Measurements from ENCODE around the gene RNF152. TPM values are rescaled to one million over a fixed set of nuclear protein-coding genes. Genes with fewer than 3 reads are reported as not detected.

Gene RNF152
- total RNA-seq, 4 donors from 2014 or later, result 20.0 to 86.1 (median 33.0) TPM

- Histone ChIP-seq H3K9me3 (no peaks in the 10 kb centered on the region), H3K4me1 (peaks cover 0 to 4% of the 10 kb centered on the region in 2 donors), H3K4me3 (no peak overlapping the region), H3K27me3 (no peaks in the 10 kb centered on the region), H3K36me3 (no peaks in the 10 kb centered on the region), H3K27ac (no peak overlapping the region)
- no peak for DNase-seq
- intact Hi-C loops (cut with DNase I; ENCODE audit: low total_unique reads), result no loop called here
- TF ChIP-seq POLR2A (IDR thresholded peaks at IDR 0.05) (no peak), CTCF (IDR thresholded peaks at IDR 0.05) (no peak)
Observed at GRCh38 chr18:61770279-61770678, 122.5 kb downstream of the RNF152 start.

GRCh38 chr18:61766266-61766884 is 126.4 kb downstream of the RNF152 start:
- Histone ChIP-seq H3K27me3 (no peaks in the 10 kb centered on the region), H3K9me3 (no peaks in the 10 kb centered on the region), H3K27ac (peak overlapping the region in 1 of 2 donors; percentile 75), H3K4me3 (no peak overlapping the region), H3K4me1 (peaks cover 0 to 4% of the 10 kb centered on the region in 2 donors), H3K36me3 (no peaks in the 10 kb centered on the region)
- DNase-seq, result no peak
- intact Hi-C loops (cut with DNase I; ENCODE audit: low total_unique reads), result no loop called here
- TF ChIP-seq CTCF (IDR thresholded peaks at IDR 0.05), result no peak
- TF ChIP-seq POLR2A (IDR thresholded peaks at IDR 0.05), result no peak

- Histone ChIP-seq H3K36me3 (no peaks in the 10 kb centered on the region), H3K4me1 (peaks cover 0 to 4% of the 10 kb centered on the region in 2 donors), H3K4me3 (no peak overlapping the region), H3K27me3 (no peaks in the 10 kb centered on the region), H3K27ac (peak overlapping the region; percentile 59 to 75), H3K9me3 (no peaks in the 10 kb centered on the region)
- intact Hi-C loops (cut with DNase I; ENCODE audit: low total_unique reads), result no loop called here
- peak; percentile 48 to 59 for DNase-seq
- TF ChIP-seq CTCF (IDR thresholded peaks at IDR 0.05), result no peak
- TF ChIP-seq POLR2A (IDR thresholded peaks at IDR 0.05), result no peak
Observed at GRCh38 chr18:61765097-61765496, 127.7 kb downstream of the RNF152 start.

- peak overlapping the region; percentile 59 to 75 for H3K27ac ChIP-seq
- intact Hi-C loops (cut with DNase I; ENCODE audit: low total_unique reads), result no loop called here
- no peak for DNase-seq
- no peaks in the 10 kb centered on the region for H3K36me3 ChIP-seq
- H3K4me1 ChIP-seq, result peaks cover 0 to 4% of the 10 kb centered on the region in 2 donors
- TF ChIP-seq CTCF (IDR thresholded peaks at IDR 0.05) (no peak), POLR2A (IDR thresholded peaks at IDR 0.05) (no peak)
- no peaks in the 10 kb centered on the region for H3K9me3 ChIP-seq
- no peak overlapping the region for H3K4me3 ChIP-seq
- H3K27me3 ChIP-seq, result no peaks in the 10 kb centered on the region
Observed at GRCh38 chr18:61764381-61764780, 128.4 kb downstream of the RNF152 start.

GRCh38 chr18:61761875-61762274 is 130.9 kb downstream of the RNF152 start:
- Histone ChIP-seq H3K4me3 (no peak overlapping the region), H3K27ac (no peak overlapping the region), H3K27me3 (no peaks in the 10 kb centered on the region), H3K36me3 (no peaks in the 10 kb centered on the region), H3K4me1 (peaks cover 0 to 4% of the 10 kb centered on the region in 2 donors), H3K9me3 (no peaks in the 10 kb centered on the region)
- TF ChIP-seq POLR2A (IDR thresholded peaks at IDR 0.05) (no peak), CTCF (IDR thresholded peaks at IDR 0.05) (no peak)
- DNase-seq, result no peak
- intact Hi-C loops (cut with DNase I; ENCODE audit: low total_unique reads), result no loop called here
